Osteoblast (primary cell): Measurements from ENCODE around the gene ELF2. TPM values are rescaled to one million over a fixed set of nuclear protein-coding genes. Genes with fewer than 3 reads are reported as not detected.

Source experiments
- DNase-seq: peaks from one replicate; pipeline ENCODE4 v3.0.0; 2011; ENCODE audit warnings: low spot score, mixed read lengths; ENCODE audit not compliant: insufficient read length; ENCODE audit errors: missing footprints
- H2AFZ ChIP-seq: 2 replicates; pipeline ENCODE4 v1.6.0; 2011; ENCODE audit warnings: mild to moderate bottlenecking, low read length
- H3K27ac ChIP-seq: 2 replicates; pipeline ENCODE4 v1.5.1; 2011; ENCODE audit warnings: mild to moderate bottlenecking, low read depth, low read length, moderate library complexity
- H3K27me3 ChIP-seq: 2 replicates; pipeline ENCODE4 v1.6.0; 2012; ENCODE audit warnings: mild to moderate bottlenecking, control low read depth, inconsistent platforms, low read length, moderate library complexity; ENCODE audit not compliant: insufficient read depth
- H3K36me3 ChIP-seq: 2 replicates; pipeline ENCODE4 v1.5.1; 2011; ENCODE audit warnings: mild to moderate bottlenecking, low read length, control low read depth, moderate library complexity; ENCODE audit not compliant: insufficient read depth
- H3K4me1 ChIP-seq: 2 replicates; pipeline ENCODE4 v1.5.1; 2011; ENCODE audit warnings: mild to moderate bottlenecking, low read length, control low read depth, moderate library complexity; ENCODE audit not compliant: insufficient read depth
- H3K4me2 ChIP-seq: 2 replicates; pipeline ENCODE4 v1.6.0; 2011; ENCODE audit warnings: mild to moderate bottlenecking, low read length; ENCODE audit not compliant: insufficient read depth
- H3K4me3 ChIP-seq: fragments of 200-600 bp; sonication (generic); 3 replicates; pipeline ENCODE4 v1.5.1; 2012; ENCODE audit warnings: mild to moderate bottlenecking, low read length, inconsistent platforms; ENCODE audit not compliant: insufficient read depth
- H3K79me2 ChIP-seq: 2 replicates; pipeline ENCODE4 v1.6.0; 2012; ENCODE audit warnings: mild to moderate bottlenecking, low read length, control low read depth, inconsistent platforms; ENCODE audit not compliant: insufficient read depth
- H3K9me3 ChIP-seq: 2 replicates; pipeline ENCODE4 v1.5.1; 2011; ENCODE audit warnings: low read depth, low read length, control low read depth
- H4K20me1 ChIP-seq: 2 replicates; pipeline ENCODE4 v1.6.0; 2012; ENCODE audit warnings: mild to moderate bottlenecking, low read length, control low read depth; ENCODE audit not compliant: insufficient read depth
- total RNA-seq: library from RNA; depleted of rRNA; stranded (reverse); fragments of >200 nt; gene quantifications from 2 replicates; pipeline ENCODE4 v1.2.3, GENCODE V29; 2012
- TF ChIP-seq, protein P1 (sequence below): IDR thresholded peaks from 2 replicates; pipeline ENCODE4 v1.5.1; 2011; ENCODE audit warnings: mild to moderate bottlenecking, low read depth, low read length, moderate library complexity; ENCODE audit errors: extremely low read depth

The ELF2 gene
- total RNA-seq, 1 donor = 52.1 TPM

DNA sequence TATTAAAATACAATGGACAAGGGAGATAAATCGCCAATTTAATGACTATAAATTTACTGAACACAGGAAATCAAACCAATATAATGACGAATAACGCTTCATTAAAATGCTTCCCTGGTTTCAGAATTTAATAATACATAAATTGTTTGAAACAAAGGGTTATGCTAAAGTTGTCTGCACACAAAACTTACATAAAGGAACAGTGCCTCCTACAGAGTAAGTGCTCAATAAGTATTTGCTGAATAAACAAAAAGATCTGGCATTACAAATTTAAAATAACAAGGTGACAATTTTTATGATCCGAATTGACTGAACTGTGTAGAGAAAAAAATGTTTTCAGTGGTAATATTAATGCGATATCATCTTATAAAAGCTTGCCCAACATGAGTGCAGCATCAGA lies 91.9 kb downstream of the ELF2 start:
- peak overlapping the region; percentile 83 for H2AFZ ChIP-seq
- peak overlapping the region; percentile 82 for H3K4me3 ChIP-seq
- TF ChIP-seq, protein P1, sequence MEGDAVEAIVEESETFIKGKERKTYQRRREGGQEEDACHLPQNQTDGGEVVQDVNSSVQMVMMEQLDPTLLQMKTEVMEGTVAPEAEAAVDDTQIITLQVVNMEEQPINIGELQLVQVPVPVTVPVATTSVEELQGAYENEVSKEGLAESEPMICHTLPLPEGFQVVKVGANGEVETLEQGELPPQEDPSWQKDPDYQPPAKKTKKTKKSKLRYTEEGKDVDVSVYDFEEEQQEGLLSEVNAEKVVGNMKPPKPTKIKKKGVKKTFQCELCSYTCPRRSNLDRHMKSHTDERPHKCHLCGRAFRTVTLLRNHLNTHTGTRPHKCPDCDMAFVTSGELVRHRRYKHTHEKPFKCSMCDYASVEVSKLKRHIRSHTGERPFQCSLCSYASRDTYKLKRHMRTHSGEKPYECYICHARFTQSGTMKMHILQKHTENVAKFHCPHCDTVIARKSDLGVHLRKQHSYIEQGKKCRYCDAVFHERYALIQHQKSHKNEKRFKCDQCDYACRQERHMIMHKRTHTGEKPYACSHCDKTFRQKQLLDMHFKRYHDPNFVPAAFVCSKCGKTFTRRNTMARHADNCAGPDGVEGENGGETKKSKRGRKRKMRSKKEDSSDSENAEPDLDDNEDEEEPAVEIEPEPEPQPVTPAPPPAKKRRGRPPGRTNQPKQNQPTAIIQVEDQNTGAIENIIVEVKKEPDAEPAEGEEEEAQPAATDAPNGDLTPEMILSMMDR = peak; percentile 36
- H3K9me3 ChIP-seq = no peaks in the 10 kb centered on the region
- no peak overlapping the region for H3K27ac ChIP-seq
- H3K4me1 ChIP-seq = peaks cover 15% of the 10 kb centered on the region
- no peaks in the 10 kb centered on the region for H3K36me3 ChIP-seq
- no peaks in the 10 kb centered on the region for H3K27me3 ChIP-seq
- peak overlapping the region; percentile 93 for H3K4me2 ChIP-seq
- H3K79me2 ChIP-seq = peaks cover 27% of the 10 kb centered on the region
- peak; percentile 80 for DNase-seq
- H4K20me1 ChIP-seq = peaks cover 19% of the 10 kb centered on the region

DNA sequence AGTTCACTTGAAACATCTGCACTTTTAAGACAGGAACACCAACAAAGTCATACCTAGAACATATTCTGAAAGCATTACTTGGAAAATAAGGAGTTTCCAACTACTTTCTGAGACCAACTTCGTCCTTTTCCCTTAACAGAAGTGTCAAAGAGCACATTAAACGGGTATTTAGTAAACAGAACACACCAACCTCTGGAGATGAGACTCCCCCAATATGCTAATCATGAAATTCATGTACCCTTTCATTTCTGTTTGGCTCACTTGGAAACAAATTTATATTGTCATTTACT lies 92.3 kb downstream of the ELF2 start:
- peak overlapping the region; percentile 42 for H3K27ac ChIP-seq
- no peaks in the 10 kb centered on the region for H3K36me3 ChIP-seq
- TF ChIP-seq, protein P1 = no peak
- peak overlapping the region; percentile 93 for H3K4me2 ChIP-seq
- peaks cover 31% of the 10 kb centered on the region for H3K79me2 ChIP-seq
- H4K20me1 ChIP-seq = peaks cover 21% of the 10 kb centered on the region
- DNase-seq = no peak
- no peaks in the 10 kb centered on the region for H3K9me3 ChIP-seq
- H2AFZ ChIP-seq = peak overlapping the region; percentile 83
- H3K27me3 ChIP-seq = no peaks in the 10 kb centered on the region
- peak overlapping the region; percentile 82 for H3K4me3 ChIP-seq
- peaks cover 15% of the 10 kb centered on the region for H3K4me1 ChIP-seq

DNA sequence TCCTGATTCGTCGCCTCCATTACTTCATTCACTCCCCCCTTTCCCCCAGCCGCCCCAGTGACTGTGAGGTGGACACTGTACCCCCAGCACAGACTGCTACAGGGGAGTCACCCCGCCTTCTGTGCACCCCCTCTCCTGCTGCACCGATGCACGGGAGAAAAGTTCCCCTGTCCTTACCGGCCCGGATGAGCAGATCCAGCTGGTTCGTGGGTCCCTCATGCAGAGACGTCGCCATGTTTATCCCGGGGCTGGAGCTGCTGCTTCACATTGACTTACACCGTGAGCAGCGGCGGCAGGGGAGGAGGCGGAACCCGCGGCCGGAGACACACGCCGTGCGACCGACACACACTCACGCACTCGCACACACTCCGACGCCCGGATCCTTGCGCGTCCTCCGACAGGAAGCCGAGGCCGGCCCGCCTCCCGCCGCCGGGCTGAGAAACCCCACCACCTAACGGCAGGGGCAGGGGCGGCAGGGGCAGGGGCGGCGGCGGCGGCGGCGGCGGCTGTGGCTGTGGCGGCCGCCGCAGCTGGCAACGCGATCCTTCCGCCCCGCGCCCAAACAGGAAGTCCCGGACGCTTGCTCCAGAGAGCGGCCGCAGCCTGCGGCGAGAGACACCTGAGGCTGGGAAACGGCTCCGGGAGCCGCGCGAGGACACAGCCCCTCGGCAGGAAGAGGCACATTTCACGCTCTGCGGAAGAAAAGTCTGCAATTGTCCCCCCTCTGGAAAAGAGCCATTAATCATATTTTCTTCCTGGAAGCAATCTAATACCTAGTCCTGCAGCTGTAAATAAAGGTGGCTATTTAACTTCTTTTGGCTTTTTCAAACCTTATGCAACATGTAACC lies 92.8 kb downstream of the ELF2 start:
- peaks cover 36% of the 10 kb centered on the region for H3K79me2 ChIP-seq
- peaks cover 22% of the 10 kb centered on the region for H4K20me1 ChIP-seq
- no peaks in the 10 kb centered on the region for H3K36me3 ChIP-seq
- no peaks in the 10 kb centered on the region for H3K27me3 ChIP-seq
- TF ChIP-seq, protein P1 = peak; percentile 5
- H3K4me2 ChIP-seq = peak overlapping the region; percentile 97
- H3K4me3 ChIP-seq = peak overlapping the region; percentile 82
- peak overlapping the region; percentile 92 for H2AFZ ChIP-seq
- H3K4me1 ChIP-seq = peaks cover 15% of the 10 kb centered on the region
- DNase-seq = peak; percentile 94
- peak overlapping the region; percentile 91 for H3K27ac ChIP-seq
- no peaks in the 10 kb centered on the region for H3K9me3 ChIP-seq

DNA sequence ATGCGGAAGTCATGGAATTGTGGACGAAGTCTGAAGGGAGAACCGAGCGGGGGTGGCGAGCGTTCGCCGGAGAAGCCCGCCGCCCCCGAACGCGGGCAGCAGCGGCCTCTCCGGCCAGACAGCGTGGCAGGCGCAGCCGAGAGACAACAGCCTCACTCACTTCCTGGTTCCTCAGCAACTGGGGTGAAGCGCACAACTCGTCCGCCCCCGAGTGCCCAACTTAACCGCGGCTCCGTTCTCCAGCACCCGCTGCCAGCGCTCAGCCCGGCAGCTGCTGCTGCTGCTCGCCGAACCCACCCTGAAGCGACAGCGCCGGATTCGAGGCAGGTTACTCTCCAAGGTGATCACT lies 93.4 kb downstream of the ELF2 start:
- H3K79me2 ChIP-seq = peaks cover 42% of the 10 kb centered on the region

More for the DNA sequence above, 93.4 kb downstream of the ELF2 start:
- peaks cover 26% of the 10 kb centered on the region for H4K20me1 ChIP-seq
- DNase-seq = peak; percentile 97
- H3K4me2 ChIP-seq = peak overlapping the region; percentile 97
- H3K36me3 ChIP-seq = no peaks in the 10 kb centered on the region
- H3K4me1 ChIP-seq = peaks cover 15% of the 10 kb centered on the region
- peak overlapping the region; percentile 82 for H3K4me3 ChIP-seq
- TF ChIP-seq, protein P1 = no peak
- no peaks in the 10 kb centered on the region for H3K9me3 ChIP-seq
- peak overlapping the region; percentile 91 for H3K27ac ChIP-seq
- H3K27me3 ChIP-seq = no peaks in the 10 kb centered on the region
- peak overlapping the region; percentile 92 for H2AFZ ChIP-seq
